GM18511 (cell line): Measurements from ENCODE around the gene RNF215.

Experiments
- ATAC-seq: cut with Tn5 transposase; IDR thresholded peaks from one replicate; pipeline ENCODE4 v1.9.1; 2021; ENCODE audit warnings: mild to moderate bottlenecking, moderate library complexity; ENCODE audit not compliant: unreplicated experiment

RNF215 gene

GRCh38 chr22:30397656-30398635 lies 10.7 kb upstream of the RNF215 start:
- ATAC-seq, result no peak

- no peak for ATAC-seq
Observed at GRCh38 chr22:30396871-30397655, 9.9 kb upstream of the RNF215 start, which contains the start of gene SEC14L2. Gene SEC14L2, plus strand, starts transcription at chr22:30397018. Its CDS starts 99 bp downstream, at chr22:30397117.

- ATAC-seq, result no peak
Observed at GRCh38 chr22:30393885-30394284, 6.7 kb upstream of the RNF215 start.

DNA sequence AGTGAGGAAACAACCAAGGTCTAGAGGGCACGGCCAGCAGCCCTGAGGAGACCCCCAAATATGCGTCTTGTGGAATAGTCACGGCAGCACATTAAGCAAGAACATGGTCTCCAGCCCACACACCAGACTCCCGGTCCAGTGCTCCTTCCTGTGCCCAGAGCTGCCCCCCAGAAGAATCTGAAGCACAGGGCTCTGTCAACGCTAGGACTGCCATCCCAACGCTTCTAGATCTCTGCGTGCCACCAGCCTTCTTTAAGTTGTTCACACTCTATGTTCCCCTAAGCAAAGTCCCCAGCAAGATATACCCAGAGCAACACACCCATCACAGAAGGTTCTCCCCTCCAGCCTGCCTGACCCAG lies 6.1 kb upstream of the RNF215 start:
- no peak for ATAC-seq

- ATAC-seq, result no peak
Observed at GRCh38 chr22:30392661-30393321, 5.6 kb upstream of the RNF215 start.

DNA sequence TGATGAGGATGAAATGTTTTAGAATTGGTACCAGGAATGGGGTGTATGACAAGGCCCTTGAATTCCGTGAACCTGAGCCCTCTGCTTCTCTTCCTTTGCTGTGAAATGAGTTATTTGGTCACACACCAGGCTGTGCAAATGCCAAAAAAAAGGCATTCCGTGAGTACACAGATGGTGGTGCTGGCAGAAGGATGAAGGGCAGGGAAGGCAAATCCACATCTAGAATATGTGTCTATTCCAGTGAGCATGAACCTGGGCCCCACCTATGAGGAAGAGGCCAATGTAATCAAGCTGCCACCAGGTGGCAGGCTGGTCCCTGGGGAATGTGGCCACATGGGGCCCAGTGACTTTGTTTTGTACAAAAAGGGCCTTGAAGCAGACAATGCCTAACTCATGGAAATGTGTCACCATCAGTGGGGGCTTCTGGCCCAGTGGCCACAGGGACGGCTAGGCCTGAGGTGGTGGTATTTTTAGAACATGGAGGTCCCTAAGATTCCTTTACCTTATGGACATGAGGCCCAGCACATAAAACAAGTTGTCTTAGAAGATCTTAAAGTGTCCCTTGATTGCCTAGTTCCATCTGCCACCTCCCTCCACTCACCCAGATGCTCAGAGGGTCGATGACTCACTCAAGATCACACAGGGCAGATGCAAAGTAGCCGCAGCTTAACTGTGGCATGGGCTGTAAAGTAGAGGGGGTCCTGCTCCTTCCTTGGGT lies 3.9 kb upstream of the RNF215 start:
- no peak for ATAC-seq

- ATAC-seq, result peak; percentile 6
Observed at GRCh38 chr22:30386608-30386959, 627 bp downstream of the RNF215 start.

DNA sequence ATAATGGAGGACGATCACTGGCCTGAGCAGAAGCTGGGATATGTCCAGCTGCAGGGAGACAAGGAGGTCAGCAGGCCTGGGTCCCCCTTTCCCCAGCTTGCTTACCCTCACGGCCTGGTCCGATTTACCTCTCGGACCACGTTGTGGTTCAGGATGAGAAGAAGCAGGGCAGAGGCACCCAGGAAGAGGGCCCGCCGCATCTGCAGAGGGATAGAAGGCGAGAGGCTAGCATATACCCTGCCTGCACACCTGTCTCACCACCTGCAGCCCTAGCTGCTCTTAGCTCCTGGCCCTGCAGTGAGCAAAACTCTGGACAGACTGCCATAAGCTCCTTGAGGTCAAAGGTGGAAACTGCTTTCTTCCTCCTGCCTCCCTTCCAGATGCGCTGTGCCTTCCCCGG lies 1.3 kb downstream of the RNF215 start:
- ATAC-seq, result no peak

DNA sequence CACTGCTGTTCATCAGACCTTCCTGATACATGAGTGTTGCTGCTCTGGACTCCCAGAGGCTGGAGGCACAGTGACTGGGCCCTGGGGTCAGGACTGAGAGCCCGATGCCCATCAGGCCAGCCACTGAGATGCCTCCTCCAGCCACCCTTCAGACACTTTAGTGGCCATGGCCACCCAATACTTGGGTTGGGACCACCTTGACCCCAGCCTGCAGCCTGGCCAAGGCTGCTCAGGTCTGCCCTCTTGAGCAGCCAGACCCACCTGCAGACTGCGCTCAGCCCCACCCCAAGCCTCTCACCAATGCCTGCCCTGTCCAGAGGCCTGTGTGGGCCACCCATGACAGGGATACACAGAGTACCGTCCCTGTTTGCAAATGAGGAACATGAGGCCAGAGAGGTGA lies 4.2 kb downstream of the RNF215 start:
- no peak for ATAC-seq

GRCh38 chr22:30382340-30382739 lies 4.9 kb downstream of the RNF215 start:
- ATAC-seq, result no peak

- no peak for ATAC-seq
Observed at GRCh38 chr22:30381264-30381663, 5.9 kb downstream of the RNF215 start.

- ATAC-seq, result no peak
Observed at GRCh38 chr22:30380011-30380410, 7.2 kb downstream of the RNF215 start.

DNA sequence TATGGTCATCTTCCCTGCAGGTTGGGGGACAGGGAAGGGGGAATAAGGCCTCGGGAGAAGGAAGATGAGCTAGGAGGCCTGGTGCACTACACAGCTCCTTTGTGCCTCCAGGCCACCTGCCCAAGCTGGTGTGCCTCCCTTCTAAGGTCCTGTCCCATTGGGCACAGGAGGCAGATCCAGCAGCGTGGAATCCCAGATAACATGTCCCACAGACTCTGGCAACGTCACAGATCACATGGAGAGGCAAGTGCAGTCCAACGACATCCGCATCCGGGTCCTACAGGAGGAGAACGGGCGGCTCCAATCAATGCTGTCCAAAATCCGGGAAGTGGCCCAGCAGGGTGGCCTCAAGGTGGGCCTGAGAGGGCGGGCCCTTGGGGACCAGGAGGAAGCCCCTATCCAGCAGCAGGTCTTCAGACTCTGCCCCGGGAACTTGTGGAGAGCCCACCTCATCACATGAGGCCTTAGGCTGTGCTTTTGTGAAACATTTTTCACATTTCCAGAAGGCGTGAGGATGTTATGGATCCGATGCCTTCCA lies 11.8 kb downstream of the RNF215 start:
- no peak for ATAC-seq

- ATAC-seq, result no peak
Observed at GRCh38 chr22:30373331-30374325, 13.6 kb downstream of the RNF215 start.

DNA sequence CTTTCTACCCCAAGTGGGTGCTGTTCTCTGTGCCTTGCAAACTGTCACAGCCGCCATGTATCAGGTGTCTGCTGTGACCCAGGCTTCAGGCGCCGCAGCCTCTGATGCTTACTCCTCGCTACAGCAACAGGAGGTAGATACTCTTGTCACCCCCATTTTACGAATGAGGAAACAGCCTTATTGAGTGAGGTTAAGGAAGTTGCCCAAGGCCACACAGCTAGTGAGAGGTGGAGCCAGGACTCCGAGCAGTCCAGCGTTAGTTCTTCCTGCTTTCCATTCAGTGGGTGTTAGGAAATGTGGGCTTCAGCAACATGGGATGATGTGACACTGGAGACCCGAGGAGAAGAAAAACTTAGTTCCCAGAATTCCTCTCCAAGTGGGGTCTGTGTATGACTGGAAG lies 14.3 kb downstream of the RNF215 start:
- ATAC-seq, result no peak

- no peak for ATAC-seq
Observed at GRCh38 chr22:30371981-30372380, 15.2 kb downstream of the RNF215 start.

- no peak for ATAC-seq
Observed at GRCh38 chr22:30371321-30371720, 15.9 kb downstream of the RNF215 start.

DNA sequence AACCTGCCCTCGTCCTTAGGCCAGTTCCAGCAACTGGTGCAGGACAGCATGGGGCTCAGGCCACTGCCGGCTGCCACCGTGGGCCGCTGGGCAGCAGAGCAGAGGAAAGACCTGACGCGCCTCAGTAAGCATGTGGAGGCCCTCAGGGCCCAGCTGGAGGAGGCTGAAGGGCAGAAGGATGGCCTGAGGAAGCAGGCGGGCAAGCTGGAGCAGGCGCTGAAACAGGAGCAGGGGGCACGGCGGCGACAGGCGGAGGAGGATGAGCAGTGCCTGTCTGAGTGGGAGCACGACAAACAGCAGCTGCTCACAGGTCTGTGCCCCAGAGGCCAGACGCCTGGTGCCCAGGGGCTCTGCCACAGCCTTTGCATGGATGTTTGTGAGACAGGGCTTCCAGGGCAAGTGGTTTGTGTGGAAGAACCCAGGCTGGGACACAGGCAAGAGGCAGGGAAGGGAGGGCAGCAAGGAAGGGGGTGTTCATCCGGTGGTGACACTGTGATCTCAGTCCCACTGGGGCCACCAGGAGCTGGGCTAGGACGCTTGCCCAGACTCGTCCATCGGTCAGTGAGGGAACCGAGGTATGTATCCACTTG lies 16.5 kb downstream of the RNF215 start:
- ATAC-seq, result no peak

- ATAC-seq, result no peak
Observed at GRCh38 chr22:30368420-30368819, 18.8 kb downstream of the RNF215 start.
